GM19438 (cell line): ENCODE data around the gene CNOT2.

Experiments used
- ATAC-seq: cut with Tn5 transposase; IDR thresholded peaks from one replicate; pipeline ENCODE4 v1.9.1; 2021; ENCODE audit warnings: low read depth; ENCODE audit not compliant: unreplicated experiment

Gene CNOT2

DNA sequence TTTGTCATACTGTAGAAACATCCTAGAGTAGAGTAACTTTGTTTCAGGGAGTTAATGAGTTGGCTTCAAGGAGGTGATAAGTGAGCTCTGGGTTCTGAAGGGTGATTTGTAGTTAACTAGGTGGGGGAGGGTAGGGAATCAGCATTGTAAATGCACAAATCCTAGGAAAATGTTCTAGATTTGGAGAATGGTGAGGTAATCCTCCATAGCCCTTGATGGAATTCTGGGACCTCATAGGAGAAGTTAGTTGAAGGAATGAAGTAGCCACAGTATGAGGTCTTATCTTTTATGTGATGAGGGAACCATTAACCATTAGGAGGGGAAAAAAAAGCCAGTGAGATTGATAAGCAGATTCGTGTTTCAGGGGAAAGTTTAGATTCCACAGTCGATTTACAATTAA, 8.0 kb downstream of the CNOT2 start:
- no peak for ATAC-seq

DNA sequence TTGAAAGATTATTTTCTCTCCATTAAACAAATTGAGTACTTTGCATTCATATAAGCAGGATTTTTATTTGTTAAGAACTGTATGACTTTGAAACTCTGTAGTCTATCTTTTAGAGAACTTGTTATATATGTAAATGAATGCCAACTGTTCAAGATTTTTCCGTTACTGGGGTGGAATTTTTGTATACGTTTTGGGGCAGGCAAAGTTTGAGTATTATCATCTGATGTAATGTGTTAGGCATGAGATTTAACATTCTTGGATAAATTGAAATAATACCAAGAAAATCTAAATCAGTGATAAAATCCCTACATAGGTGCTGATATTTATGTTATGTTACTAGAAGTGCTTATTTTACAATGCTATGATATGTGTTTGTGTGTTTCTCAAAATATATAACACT, 8.4 kb downstream of the CNOT2 start:
- no peak for ATAC-seq

DNA sequence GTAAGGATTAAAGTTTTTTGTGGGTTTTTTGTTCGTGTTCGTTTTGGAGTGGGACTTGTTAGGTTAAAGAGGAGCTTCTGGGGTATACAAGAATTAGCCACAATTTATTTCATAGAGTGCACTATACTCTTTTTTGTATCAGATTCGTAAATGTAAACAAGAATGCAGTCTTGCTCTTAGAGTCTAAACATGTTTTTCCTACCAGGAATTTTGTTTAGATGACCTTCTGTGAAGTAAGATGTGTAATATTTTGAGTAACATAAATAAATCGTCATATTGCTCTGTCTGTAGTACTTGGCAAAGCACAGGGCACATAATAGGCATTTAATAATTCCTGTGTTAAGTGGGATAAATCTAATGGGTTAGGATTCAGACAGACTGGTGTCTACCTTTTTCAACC, 9.6 kb downstream of the CNOT2 start:
- no peak for ATAC-seq

DNA sequence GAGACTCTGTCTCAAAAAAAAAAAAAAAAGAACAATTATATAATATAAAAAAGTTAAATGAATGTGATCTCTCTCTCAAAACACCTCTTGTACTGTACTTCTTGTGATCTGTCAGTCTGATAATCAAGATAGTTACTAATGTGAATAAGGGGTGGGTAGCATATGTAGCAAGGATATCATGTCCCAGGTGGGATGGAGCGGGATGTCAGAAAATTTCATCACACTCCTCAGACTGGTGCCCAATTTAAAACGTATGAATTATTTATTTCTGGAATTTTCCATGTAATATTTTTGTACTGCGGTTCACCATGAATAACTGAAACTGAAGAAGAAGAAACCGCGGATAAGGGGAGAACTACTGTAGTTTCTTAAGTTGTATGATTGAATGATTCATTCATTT, 11.0 kb downstream of the CNOT2 start:
- no peak for ATAC-seq

DNA sequence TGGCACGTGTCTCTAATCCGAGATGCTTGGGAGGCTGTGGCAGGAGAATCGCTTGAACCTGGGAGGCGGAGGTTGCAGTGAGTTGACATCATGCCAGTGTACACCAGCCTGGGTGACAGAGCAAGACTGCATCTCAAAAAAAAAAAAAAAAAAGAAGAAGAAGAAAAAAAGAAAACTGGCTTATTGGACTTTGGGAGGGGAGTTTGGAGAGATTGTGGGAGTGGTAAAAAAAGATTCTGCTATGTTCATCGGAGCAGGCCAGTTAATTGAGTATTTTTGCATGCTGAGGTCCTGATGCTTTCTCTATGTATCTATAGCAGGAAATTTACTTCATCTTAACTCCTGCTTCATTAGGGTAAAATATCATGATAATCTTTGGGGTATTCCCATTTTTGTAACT, 11.6 kb downstream of the CNOT2 start:
- no peak for ATAC-seq

DNA sequence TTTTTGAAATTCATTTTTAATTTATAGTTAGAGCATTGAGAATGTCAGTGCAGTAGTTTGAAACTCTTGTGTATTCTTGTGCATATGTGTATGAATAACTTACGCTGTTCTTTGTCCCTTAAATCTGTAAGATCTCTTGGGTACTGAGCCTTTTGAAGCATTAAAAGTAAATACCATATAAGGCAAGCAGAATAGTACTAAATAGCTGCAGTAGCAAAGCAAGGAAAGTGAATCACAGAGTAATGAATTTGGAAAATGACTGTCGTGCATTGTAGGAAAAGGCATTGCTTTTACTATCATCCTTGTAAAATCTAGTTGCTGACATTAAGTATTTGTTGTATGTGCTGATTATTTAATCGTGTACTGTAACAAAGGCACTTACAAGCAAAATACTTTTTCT, 12.1 kb downstream of the CNOT2 start:
- no peak for ATAC-seq

DNA sequence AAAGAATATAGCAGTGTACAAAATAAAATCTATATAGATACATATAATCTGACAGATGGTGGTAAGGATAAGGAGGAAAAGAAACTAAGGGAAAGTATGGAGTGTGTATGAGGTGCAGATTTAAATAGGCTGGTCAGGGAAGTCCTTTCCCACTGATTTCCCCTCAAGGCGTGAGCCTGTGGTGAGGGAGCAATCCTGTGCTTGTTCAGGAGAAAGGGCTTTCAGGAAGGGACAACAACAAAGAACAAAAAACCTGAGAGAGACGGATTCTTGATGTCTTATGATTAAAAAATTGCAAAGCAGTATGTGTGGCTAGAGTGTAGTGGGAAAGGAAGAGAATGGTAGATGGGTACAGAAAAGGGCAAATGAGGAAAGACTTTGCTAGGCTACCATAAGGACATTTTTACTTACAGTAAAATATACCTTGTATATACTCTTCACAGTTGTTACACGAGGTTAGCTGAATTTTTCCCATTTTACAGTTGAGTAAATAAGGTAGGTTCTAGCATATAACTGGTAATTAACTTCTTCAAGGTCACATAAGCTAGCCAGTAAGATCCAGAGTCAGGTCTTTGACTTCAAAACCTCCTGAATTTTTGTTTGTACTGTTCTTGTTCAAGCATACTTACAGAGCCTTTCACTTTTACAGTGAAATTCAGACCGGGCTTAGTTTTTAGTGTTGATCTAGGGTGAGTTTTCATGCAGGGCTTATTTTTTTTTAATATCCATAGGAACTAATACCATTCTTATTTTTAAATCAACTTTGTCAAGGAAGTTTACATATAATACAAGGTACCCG, 15.6 kb downstream of the CNOT2 start:
- no peak for ATAC-seq

DNA sequence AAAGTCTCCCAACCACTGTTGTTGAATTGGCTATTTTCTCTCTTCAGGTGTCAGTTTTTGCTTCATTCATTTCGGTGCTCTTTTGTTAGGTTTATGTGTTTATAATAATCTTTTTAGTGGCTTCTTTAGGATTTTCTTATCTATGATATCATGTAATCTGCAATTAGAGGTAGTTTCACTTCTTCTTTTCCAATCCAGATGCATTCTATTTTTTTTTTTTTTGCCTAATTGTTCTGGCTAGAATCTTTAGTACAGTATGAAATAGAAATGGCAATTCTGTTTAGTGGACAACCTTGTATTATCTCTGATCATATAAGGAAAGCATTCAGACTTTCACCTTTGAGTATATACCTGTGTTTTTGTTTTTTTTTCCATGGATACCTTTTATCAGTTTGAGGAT, 17.4 kb downstream of the CNOT2 start:
- ATAC-seq: no peak

DNA sequence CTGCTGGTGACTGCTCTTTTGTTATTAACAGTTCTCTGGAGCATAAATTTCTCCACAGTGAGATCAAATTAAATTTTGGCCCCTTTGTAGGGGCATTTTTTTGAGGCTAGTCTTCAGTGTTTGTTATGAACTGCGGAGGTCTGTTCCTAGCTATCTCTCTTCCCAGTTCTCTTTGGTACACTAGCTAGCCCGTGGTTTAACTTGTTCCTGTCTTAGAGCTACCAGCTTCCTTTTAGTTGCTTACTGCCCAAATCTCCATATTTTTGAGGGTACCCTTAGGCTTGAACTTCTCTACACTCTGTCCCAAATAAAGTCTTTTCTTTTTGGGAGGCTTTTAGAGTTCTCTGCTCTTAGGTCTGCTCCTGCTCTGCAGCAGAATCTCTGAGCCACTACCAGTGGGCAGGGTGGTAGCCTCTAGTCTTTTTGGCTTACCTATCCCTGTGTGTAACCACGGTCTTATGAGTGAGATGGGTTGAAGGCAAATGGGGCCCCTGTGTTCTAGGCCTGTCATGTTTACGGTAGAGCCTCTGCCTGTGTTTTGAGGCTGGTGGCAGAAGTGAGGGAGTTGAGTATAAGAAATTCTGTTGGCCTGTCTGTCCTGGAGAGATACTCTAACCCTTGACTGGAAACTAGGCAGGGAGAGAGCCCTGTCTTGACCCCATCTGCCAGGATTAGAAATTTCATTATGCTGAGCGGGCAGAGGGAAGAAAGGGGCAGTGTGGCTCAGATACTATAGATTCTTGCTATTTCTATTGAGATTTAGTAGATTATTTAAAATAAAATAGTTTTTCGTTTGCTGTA, 21.0 kb downstream of the CNOT2 start:
- no peak for ATAC-seq

DNA sequence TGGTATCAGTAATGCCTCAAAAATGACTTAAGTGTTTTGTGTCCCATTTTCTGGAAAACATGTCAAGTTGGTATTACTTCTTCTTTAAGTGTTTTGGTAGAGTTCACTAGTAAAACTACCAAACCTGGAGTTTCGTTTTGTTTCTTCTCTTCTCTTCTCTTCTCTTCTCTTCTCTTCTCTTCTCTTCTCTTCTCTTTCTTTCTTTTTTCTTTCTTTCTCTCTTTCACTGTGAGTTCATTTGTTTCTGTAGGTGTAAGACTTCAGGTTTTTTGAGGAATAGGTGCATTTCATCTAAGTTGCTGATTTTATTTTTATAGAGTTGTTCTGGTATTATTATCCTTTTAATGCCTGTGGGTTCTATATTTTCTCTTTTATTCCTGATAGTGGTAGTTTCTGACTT, 21.9 kb downstream of the CNOT2 start:
- no peak for ATAC-seq

DNA sequence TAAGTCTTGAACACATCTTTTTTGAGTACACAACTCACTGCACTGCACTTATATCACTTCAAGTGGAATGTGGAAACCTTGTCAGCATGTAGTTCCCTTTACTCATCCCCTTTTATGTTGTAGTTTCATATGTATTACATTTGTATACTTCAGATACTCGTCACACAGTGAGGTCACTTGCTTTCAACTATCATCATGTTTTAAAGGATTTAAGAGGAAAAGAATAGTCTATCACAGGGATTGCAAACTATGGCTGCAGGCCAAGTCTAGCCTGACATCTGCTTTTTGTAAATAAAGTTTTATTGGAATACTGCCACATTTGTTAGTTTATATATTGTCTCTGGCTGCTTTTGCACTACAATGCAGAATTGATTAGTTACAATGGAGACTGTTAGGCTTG, 24.3 kb downstream of the CNOT2 start:
- ATAC-seq: no peak

DNA sequence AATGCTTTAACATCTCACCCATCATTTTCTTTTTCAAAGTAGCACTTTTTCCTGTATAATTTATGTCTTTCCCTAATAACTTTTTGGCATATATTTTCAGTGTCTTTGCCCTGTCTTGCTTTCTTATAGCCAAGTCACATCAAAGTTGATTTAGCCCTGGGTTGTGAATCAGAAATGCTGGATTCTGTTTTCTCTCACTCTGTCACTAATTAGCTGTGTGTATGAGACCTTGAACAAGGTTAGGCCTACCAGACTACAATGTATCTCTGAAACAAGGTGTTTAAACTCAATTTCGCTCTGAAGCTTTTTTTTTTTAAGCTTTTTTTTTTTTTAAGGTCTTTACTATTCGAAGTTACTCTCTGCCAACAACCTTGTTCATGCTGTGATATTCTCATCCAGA, 25.7 kb downstream of the CNOT2 start:
- ATAC-seq: no peak

DNA sequence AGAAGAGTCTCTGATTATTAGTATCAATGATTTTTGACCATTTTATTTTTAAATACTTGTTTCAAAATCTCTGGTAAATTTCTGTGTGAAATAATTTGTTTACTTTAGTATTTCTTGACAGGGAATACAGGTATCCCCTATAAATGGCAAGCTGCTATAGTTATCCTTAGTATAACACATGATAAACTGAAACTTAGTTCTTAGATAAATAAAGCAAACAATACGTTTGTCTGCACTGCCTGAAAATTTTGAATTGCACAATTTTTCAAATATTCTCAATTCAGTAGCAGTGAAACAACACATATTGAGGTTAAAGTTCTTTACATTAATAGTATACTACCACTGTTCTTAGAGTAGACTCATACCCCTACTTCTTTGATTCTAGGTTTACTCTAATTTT, 26.9 kb downstream of the CNOT2 start:
- no peak for ATAC-seq

DNA sequence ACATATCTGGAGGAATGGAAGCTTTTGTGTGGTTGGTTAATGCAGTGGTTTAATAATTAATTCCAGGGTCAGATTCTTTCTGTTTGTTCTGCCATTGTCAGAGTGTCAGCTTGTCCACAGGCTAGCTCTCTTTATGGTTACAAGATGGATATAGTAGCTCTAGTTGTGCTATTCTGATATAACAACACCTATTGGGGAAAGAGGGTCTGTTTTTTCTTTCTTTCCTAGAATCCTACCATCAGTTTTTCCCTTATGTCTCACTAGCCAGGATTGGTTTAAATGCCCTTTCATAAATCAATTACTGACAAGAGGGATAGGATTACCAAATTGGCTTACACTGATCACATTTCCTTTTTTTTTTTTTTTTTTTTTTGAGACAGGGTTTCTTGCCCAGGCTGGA, 27.8 kb downstream of the CNOT2 start:
- ATAC-seq: no peak

DNA sequence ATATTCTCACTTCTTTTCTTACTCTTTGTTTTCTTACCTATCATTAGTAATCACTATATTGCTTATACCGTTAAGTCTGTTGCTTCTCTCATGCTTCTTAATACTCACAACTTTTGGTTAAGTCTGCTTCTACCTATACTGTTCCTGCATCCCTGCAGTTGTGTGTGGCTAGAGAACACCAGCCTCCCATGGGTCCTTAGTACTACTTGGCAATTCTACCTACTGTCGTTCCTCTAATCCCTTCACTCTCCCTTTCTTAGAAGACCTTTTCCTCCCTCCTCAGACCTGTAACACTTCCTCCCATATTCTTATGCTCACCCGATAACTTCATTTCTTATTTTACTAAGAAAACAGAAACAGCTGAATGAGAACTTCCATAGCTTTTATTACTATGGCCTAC, 29.3 kb downstream of the CNOT2 start:
- ATAC-seq: no peak

DNA sequence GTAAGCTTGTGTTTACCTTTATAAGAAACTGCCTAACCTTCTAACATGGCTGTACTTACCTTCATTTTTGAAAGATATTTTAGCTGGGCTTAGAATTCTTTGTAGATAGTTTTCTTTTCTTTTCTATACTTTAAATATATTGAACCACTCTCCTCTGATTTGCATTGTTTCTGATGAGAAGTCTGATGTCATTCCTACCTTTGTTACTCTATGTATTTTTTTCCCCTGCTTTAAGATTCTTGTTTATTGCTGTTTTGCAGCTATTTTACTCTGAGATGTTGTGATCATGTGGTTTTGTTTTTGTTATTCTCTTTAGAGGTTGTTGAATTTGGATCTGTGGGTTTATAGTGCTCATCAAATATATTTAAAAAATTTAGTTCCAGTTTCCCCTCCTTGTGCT, 31.8 kb downstream of the CNOT2 start:
- no peak for ATAC-seq

DNA sequence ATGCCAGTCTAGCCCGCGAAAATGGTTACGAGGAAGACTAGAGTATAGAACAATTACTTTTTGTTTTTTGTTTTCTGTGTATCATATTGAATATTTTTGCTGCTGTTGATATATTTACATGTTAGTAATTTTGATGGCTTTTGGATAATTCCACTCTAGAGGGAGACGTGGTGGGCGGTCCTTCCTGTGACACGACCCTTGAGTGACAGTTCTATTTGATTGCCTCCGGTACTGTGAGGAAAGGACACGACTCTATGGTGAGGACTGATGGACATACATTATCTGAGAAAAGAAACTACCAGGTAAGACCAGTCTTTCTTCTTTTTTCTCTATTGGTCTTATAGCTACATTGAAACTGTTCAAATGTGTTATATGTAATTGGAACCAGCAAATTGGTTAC, 34.7 kb downstream of the CNOT2 start:
- ATAC-seq: no peak

DNA sequence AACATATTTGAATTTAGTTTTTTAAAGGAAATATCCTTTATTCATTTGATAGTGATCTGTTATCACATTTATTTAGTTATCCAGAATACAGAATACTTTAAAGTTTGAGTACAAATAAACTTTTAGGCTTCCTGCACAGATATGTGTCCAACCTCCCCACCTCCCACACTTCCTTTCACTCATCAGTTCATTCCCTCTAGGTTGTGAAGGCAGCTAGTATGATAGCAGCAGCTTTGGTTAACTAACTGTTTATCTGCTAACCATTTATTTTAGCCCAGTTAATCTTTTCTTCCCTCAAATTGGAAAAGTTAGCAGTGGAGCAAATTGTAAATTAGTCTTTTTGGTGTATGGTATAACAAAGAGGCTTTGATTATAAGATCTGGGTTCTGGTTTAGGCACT, 35.7 kb downstream of the CNOT2 start:
- no peak for ATAC-seq

DNA sequence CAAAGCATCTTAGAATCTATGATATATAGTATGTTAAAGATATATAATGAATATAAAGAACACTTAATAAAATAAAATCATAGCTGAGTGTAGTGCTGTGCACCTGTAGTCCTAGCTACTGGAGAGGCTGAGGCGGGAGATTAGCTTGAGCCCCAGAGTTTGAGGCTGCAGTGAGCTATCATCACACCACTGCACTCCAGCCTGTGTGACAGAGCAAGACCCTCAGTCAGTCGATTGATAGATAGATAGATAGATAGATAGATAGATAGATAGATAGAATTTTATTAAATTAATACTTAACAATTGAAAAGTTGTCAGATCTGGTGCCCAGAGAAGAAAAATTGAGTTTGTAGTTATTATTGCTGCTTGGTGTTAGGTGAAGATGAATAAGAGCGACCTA, 40.0 kb downstream of the CNOT2 start:
- no peak for ATAC-seq

DNA sequence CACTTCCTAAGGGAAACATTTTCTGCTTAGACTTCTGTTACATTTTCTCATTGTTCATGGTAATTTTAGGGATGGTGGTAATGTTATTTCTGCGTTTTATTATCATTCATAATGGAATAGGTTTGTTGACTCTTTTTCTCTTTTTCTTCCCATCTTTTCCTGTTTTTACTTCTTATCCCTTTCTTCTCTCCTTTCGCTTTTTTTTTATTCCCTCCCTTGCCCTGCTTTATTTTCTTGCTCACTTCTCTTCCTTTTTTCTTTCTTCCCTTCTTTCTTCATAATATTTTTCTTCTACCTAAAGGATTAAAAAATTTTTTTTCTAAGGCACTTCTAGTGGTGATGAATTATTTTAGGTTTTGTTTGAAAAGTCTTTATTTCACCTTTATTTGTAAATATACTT, 45.6 kb downstream of the CNOT2 start:
- no peak for ATAC-seq

DNA sequence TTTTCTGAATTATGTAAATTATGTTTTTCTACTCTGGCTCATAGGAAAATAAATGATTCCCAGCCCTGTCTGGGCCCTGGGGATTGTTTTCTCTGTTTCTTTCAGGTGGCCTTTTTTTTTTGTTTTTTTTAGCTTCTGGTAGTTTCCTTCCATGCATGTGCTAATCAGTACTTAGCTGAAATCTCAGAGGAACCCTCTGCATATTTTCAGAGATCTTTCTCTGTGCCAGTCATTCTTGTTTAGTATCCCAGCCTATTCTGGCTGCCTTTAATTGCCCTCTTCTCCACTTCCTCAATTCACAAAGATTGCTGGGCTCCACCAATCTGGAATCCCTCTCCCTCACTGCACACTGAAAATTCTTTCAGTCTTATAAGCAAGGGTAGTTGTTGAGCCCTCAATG, 46.9 kb downstream of the CNOT2 start:
- peak; percentile 60 for ATAC-seq
